IMR-90 (cell line): ENCODE measurements around the gene ZFYVE1. TPM values are rescaled to one million over a fixed set of nuclear protein-coding genes. Genes with fewer than 3 reads are reported as not detected.
"Not testable (repeated sequence)": the region's sequence is repeated elsewhere in the genome, so short reads cannot be mapped to it uniquely, and the experiment has no call there.

Source experiments
- ATAC-seq: fragments of 200-7000 bp; cut with Tn5 transposase; 2 replicates; pipeline ENCODE4 v1.9.1; 2020; ENCODE audit warnings: low read depth, mild to moderate bottlenecking, moderate library complexity
- BruUV-seq: library from RNA; stranded (reverse); fragments of 400-500 nt; replicated peaks from 2 replicates; lab custom pipeline; 2021; lab: Mats Ljungman, UMichigan
- CTCF ChIA-PET: fragments of 300-600 bp; formaldehyde crosslinking; extraction: SDS; loops from one replicate; lab custom pipeline; 2021; ENCODE audit warnings: antibody characterized with exemption; lab: Yijun Ruan, JAX
- POLR2A ChIA-PET: fragments of 300-600 bp; sonication (Branson Sonifier 250); formaldehyde crosslinking; loops from one replicate; lab custom pipeline; 2022; ENCODE audit warnings: antibody characterized with exemption; ENCODE audit not compliant: unreplicated experiment; lab: Charles Lee
- DNase-seq: peaks from one replicate; pipeline ENCODE4 v3.0.0; 2013
- H2AFZ ChIP-seq: replicated peaks from 2 replicates; pipeline ENCODE3; 2013; ENCODE audit warnings: low read length, mild to moderate bottlenecking; ENCODE audit not compliant: poor library complexity
- H2AK5ac ChIP-seq: 2 replicates; pipeline ENCODE4 v1.6.1; 2013; ENCODE audit warnings: low read depth, low read length, inconsistent platforms
- H2AK9ac ChIP-seq: replicated peaks from 2 replicates; pipeline ENCODE3; 2013; ENCODE audit warnings: mild to moderate bottlenecking, low read depth, low read length, moderate library complexity; ENCODE audit not compliant: poor library complexity
- H2BK120ac ChIP-seq: 2 replicates; pipeline ENCODE4 v1.6.1; 2013; ENCODE audit warnings: low read depth, low read length, inconsistent platforms
- H2BK15ac ChIP-seq: 3 replicates; pipeline ENCODE4 v1.6.1; 2013; ENCODE audit warnings: low read depth, low read length, inconsistent platforms
- H2BK20ac ChIP-seq: 2 replicates; pipeline ENCODE4 v1.6.1; 2013; ENCODE audit warnings: low read depth, mild to moderate bottlenecking, inconsistent platforms, low read length, moderate library complexity
- H2BK5ac ChIP-seq: 2 replicates; pipeline ENCODE4 v1.6.1; 2013; ENCODE audit warnings: mild to moderate bottlenecking, low read depth, low read length, inconsistent platforms; ENCODE audit not compliant: poor library complexity, severe bottlenecking
- H3K14ac ChIP-seq: replicated peaks from 2 replicates; pipeline ENCODE4 v1.6.1; 2013; ENCODE audit warnings: low read depth, low read length, inconsistent platforms
- H3K18ac ChIP-seq: 2 replicates; pipeline ENCODE4 v1.6.1; 2013; ENCODE audit warnings: low read depth, low read length, control low read depth
- H3K23ac ChIP-seq: 2 replicates; pipeline ENCODE4 v1.6.1; 2013; ENCODE audit warnings: low read depth, low read length, inconsistent platforms
- H3K27ac ChIP-seq: 2 replicates; pipeline ENCODE4 v1.5.1; 2013; ENCODE audit warnings: mild to moderate bottlenecking, control low read depth, low read length; ENCODE audit not compliant: insufficient read depth
- H3K27me3 ChIP-seq: 2 replicates; pipeline ENCODE4 v1.6.1; 2013; ENCODE audit warnings: low read length; ENCODE audit not compliant: control insufficient read depth, insufficient read depth
- H3K36me3 ChIP-seq: 2 replicates; pipeline ENCODE4 v1.6.1; 2013; ENCODE audit warnings: low read length, mixed read lengths; ENCODE audit not compliant: control insufficient read depth, insufficient read depth
- H3K4ac ChIP-seq: 2 replicates; pipeline ENCODE4 v1.6.1; 2013; ENCODE audit warnings: low read depth, low read length, inconsistent platforms
- H3K4me1 ChIP-seq: 2 replicates; pipeline ENCODE4 v1.6.1; 2013; ENCODE audit warnings: low read length, mixed read lengths; ENCODE audit not compliant: control insufficient read depth, insufficient read depth
- H3K4me2 ChIP-seq: 2 replicates; pipeline ENCODE4 v1.6.1; 2013; ENCODE audit warnings: low read depth, mild to moderate bottlenecking, control low read depth, low read length, moderate library complexity
- H3K4me3 ChIP-seq: 2 replicates; pipeline ENCODE4 v1.5.1; 2013; ENCODE audit warnings: low read depth, mild to moderate bottlenecking, control low read depth, low read length, moderate library complexity; ENCODE audit not compliant: insufficient read depth
- H3K56ac ChIP-seq: 2 replicates; pipeline ENCODE4 v1.6.1; 2013; ENCODE audit warnings: low read length, inconsistent platforms; ENCODE audit not compliant: insufficient read depth; ENCODE audit errors: extremely low read depth
- H3K79me1 ChIP-seq, 2 experiments: 2 replicates each; pipeline ENCODE4 v1.6.1; 2013; ENCODE audit warnings: low read length in 2 of 2, inconsistent platforms in 1 of 2, low read depth in 1 of 2
- H3K9ac ChIP-seq: 2 replicates; pipeline ENCODE4 v1.6.1; 2013; ENCODE audit warnings: low read depth, low read length, control low read depth
- H3K9me1 ChIP-seq: 2 replicates; pipeline ENCODE4 v1.6.1; 2013; ENCODE audit warnings: low read length, inconsistent platforms; ENCODE audit not compliant: insufficient read depth
- H3K9me3 ChIP-seq: 2 replicates; pipeline ENCODE4 v1.6.1; 2013; ENCODE audit warnings: low read length; ENCODE audit not compliant: control insufficient read depth, insufficient read depth
- H4K20me1 ChIP-seq: 2 replicates; pipeline ENCODE4 v1.6.1; 2013; ENCODE audit warnings: low read length, inconsistent platforms; ENCODE audit not compliant: insufficient read depth
- H4K5ac ChIP-seq: 2 replicates; pipeline ENCODE4 v1.6.1; 2013; ENCODE audit warnings: mild to moderate bottlenecking, low read depth, low read length, control low read depth
- H4K8ac ChIP-seq, 2 experiments: 2 replicates each; pipeline ENCODE4 v1.6.1; 2013; ENCODE audit warnings: low read depth in 2 of 2, low read length in 2 of 2, control low read depth in 1 of 2, inconsistent platforms in 1 of 2
- H4K91ac ChIP-seq: 2 replicates; pipeline ENCODE4 v1.6.1; 2013; ENCODE audit warnings: low read depth, low read length, inconsistent platforms; ENCODE audit not compliant: insufficient read depth
- NFE2L2 ChIP-seq: fragments of 150-350 bp; IDR thresholded peaks from 2 replicates; pipeline ENCODE4 v1.6.1; 2016; ENCODE audit warnings: low read depth, mild to moderate bottlenecking, low read length
- RAD21 ChIP-seq: IDR thresholded peaks from 2 replicates; pipeline ENCODE4 v1.6.1; 2012; ENCODE audit warnings: low read length, improper control_type of control experiment
- WGBS, 2 experiments: methylation state at CpG; one replicate each; pipeline versions ENCODE4 v1.1.5 to v1.1.7; 2013; ENCODE audit warnings: missing lambda C conversion rate in 2 of 2; ENCODE audit not compliant: insufficient read length in 1 of 2; ENCODE audit errors: extremely low coverage in 2 of 2; 5-methylcytosine and 5-hydroxymethylcytosine counted together
- dilution Hi-C: fragments of 300-500 bp; cut with HindIII; formaldehyde crosslinking; loops from one replicate; pipeline ENCODE4 v1.14.3; 2018; ENCODE audit warnings: low sequenced_read_pairs; ENCODE audit not compliant: unreplicated experiment
- in situ Hi-C: fragments of 300-500 bp; cut with MboI; formaldehyde crosslinking; loops from 3 replicates; pipeline ENCODE4 v1.14.3; 2019; ENCODE audit warnings: low sequenced_read_pairs, inconsistent platforms, mixed read lengths
- intact Hi-C: fragments of 100-400 bp; cut with micrococcal nuclease; formaldehyde crosslinking; loops from 2 replicates; pipeline ENCODE4 v1.10.0; 2022
- polyA plus RNA-seq, 3 experiments: library from polyadenylated mRNA; depleted of rRNA; stranded (reverse); fragments of >200 nt; gene quantifications; 2 replicates each; pipeline ENCODE4 v1.2.3, GENCODE V29; 2012; ENCODE audit warnings: low replicate concordance in 1 of 3
- total RNA-seq: library from RNA; depleted of rRNA; stranded (reverse); fragments of >200 nt; gene quantifications from 2 replicates; pipeline ENCODE4 v1.2.3, GENCODE V29; 2012

The ZFYVE1 gene
- total and polyA plus RNA-seq, 2 of the 4 experiments (the other 2 are of a cell fraction): 12.2 to 14.2 TPM

GRCh38 chr14:73014105-73014504 lies 12.8 kb downstream of the ZFYVE1 start:
- Histone ChIP-seq H2BK5ac (peak overlapping the region; percentile 58), H4K8ac (no peak overlapping the region), H3K14ac (no peak overlapping the region), H2AK9ac (no peak overlapping the region), H3K18ac (no peak overlapping the region), H3K4me1 (peaks cover 4% of the 10 kb centered on the region; the same call in 1 of the 2 replicates), H3K79me1 (peaks cover 13 to 74% of the 10 kb centered on the region in 2 experiments), H2BK120ac (no peak overlapping the region), H3K9me3 (no peaks in the 10 kb centered on the region), H2AFZ (no peak overlapping the region), H3K9ac (no peak overlapping the region), H2BK15ac (no peak overlapping the region), H3K36me3 (peaks cover 29% of the 10 kb centered on the region), H2BK20ac (no peak overlapping the region), H2AK5ac (no peak overlapping the region), H3K23ac (no peak overlapping the region), H3K27ac (no peak overlapping the region), H4K20me1 (peaks cover 19% of the 10 kb centered on the region; the same call in 1 of the 2 replicates), H3K9me1 (0 out of 2 replicates have a peak, but pooled peaks cover 4% of the 10 kb centered on the region), H4K91ac (no peak overlapping the region), H3K4ac (no peak overlapping the region), H3K27me3 (no peaks in the 10 kb centered on the region), H4K5ac (no peak overlapping the region), H3K56ac (no peak overlapping the region), H3K4me2 (peak overlapping the region; percentile 16; the same call in 1 of the 2 replicates), H3K4me3 (no peak overlapping the region)
- intact Hi-C loops: no loop called here
- POLR2A ChIA-PET: interaction anchor here (0.6 kb wide), 1 partner anchor 12 kb away, joined by 3 read pairs; no protein-coding TSS in a partner anchor
- peak; percentile 30; the same call in 1 of the 2 replicates for TF ChIP-seq NFE2L2
- no peak for TF ChIP-seq RAD21
- CTCF ChIA-PET: no interaction called here
- peak; percentile 83 for DNase-seq
- peak; percentile 84 for ATAC-seq
- no CpG with 5 or more reads among the region's 2 CpGs for WGBS, 2 experiments
- no TSS peak for BruUV-seq
- in situ Hi-C loops: no loop called here
- dilution Hi-C loops: no loop called here

GRCh38 chr14:73011189-73011588 lies 15.7 kb downstream of the ZFYVE1 start:
- H3K23ac ChIP-seq, H3K4ac ChIP-seq, dilution Hi-C loops, H3K4me1 ChIP-seq, H4K5ac ChIP-seq, ATAC-seq, H2BK120ac ChIP-seq, H2BK20ac ChIP-seq, H2AK5ac ChIP-seq, H3K56ac ChIP-seq, H4K91ac ChIP-seq, POLR2A ChIA-PET, H3K18ac ChIP-seq, H3K14ac ChIP-seq, H2AFZ ChIP-seq, H2BK15ac ChIP-seq, DNase-seq, H3K27ac ChIP-seq, intact Hi-C loops, H3K9me1 ChIP-seq, H4K20me1 ChIP-seq, H4K8ac ChIP-seq, H3K27me3 ChIP-seq, H3K4me2 ChIP-seq, H3K4me3 ChIP-seq, H2AK9ac ChIP-seq, H3K9ac ChIP-seq, BruUV-seq, H2BK5ac ChIP-seq, in situ Hi-C loops, H3K9me3 ChIP-seq: not testable (repeated sequence)
- peaks cover 16 to 71% of the 10 kb centered on the region in 2 experiments for H3K79me1 ChIP-seq
- peaks cover 23% of the 10 kb centered on the region for H3K36me3 ChIP-seq
- whole genome bisulfite sequencing, 2 experiments: no CpG with 5 or more reads among the region's 7 CpGs
- CTCF ChIA-PET: interaction anchor here (0.6 kb wide), 1 partner anchor 417 kb away, joined by 3 read pairs; no protein-coding TSS in a partner anchor
